ENCODE measurements around the gene MT1M. TPM values are rescaled to one million over a fixed set of nuclear protein-coding genes. Genes with fewer than 3 reads are reported as not detected.

The MT1M gene
- total RNA-seq, 1 donor from 2014 or later, result not detected

DNA sequence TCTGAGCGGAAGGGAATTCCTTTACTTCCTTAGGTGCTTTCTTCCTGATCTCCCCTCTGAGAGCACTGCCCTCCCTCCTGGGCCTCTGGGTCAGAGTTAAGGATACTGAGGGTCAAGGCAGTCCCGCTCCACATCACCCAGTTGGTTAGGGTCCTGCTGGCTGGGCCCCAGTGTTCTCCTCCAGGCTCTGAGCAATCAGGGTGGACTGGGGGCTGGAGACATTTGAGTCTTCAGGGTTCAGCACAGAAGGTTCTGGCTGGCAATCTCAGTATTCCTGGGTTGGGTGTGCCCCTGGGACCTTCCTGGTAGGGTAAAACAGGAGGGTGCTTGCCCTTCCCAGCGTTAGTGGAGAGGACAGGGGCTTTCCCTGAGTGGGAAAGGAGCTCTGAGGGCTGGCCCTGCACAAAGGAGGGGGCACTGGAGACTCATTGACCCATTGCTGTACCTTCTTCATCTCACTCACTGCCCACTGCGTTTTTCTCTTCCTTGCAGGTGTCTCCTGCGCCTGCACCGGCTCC is 448 bp downstream of the MT1M start:
- Mint-ChIP-seq H3K9me3 (ENCODE audit: unreplicated experiment) (no peaks in the 10 kb centered on the region), H3K4me3 (ENCODE audit: unreplicated experiment) (no peak overlapping the region), H3K27me3 (ENCODE audit: unreplicated experiment) (peaks cover 39% of the 10 kb centered on the region), H3K27ac (ENCODE audit: unreplicated experiment) (no peak overlapping the region), H3K4me1 (ENCODE audit: unreplicated experiment) (peaks cover 10% of the 10 kb centered on the region), H3K36me3 (ENCODE audit: low read depth, unreplicated experiment) (no peaks in the 10 kb centered on the region)
- TF ChIP-seq, protein P1, sequence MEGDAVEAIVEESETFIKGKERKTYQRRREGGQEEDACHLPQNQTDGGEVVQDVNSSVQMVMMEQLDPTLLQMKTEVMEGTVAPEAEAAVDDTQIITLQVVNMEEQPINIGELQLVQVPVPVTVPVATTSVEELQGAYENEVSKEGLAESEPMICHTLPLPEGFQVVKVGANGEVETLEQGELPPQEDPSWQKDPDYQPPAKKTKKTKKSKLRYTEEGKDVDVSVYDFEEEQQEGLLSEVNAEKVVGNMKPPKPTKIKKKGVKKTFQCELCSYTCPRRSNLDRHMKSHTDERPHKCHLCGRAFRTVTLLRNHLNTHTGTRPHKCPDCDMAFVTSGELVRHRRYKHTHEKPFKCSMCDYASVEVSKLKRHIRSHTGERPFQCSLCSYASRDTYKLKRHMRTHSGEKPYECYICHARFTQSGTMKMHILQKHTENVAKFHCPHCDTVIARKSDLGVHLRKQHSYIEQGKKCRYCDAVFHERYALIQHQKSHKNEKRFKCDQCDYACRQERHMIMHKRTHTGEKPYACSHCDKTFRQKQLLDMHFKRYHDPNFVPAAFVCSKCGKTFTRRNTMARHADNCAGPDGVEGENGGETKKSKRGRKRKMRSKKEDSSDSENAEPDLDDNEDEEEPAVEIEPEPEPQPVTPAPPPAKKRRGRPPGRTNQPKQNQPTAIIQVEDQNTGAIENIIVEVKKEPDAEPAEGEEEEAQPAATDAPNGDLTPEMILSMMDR (IDR thresholded peaks at IDR 0.05; ENCODE audit: unreplicated experiment), result no peak
- DNase-seq (ENCODE audit: low spot score), result no peak

DNA sequence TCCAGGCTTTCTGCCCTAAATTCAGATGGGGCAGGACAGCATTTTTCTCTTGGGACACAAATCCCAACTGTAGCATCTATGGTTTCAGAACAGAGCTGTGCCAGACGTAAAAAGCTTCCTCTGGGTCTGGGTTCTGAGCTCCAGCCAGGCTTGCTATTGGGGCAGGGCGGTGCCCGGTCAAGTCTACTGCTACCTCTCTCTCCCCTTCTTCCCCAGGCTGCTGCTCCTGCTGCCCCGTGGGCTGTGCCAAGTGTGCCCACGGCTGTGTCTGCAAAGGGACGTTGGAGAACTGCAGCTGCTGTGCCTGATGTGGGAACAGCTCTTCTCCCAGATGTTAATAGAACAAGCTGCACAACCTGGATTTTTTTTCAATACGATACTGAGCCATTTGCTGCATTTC is 1.1 kb downstream of the MT1M start:
- H3K36me3 Mint-ChIP-seq (ENCODE audit: low read depth, unreplicated experiment), result no peaks in the 10 kb centered on the region
- H3K9me3 Mint-ChIP-seq (ENCODE audit: unreplicated experiment), result no peaks in the 10 kb centered on the region

DNA sequence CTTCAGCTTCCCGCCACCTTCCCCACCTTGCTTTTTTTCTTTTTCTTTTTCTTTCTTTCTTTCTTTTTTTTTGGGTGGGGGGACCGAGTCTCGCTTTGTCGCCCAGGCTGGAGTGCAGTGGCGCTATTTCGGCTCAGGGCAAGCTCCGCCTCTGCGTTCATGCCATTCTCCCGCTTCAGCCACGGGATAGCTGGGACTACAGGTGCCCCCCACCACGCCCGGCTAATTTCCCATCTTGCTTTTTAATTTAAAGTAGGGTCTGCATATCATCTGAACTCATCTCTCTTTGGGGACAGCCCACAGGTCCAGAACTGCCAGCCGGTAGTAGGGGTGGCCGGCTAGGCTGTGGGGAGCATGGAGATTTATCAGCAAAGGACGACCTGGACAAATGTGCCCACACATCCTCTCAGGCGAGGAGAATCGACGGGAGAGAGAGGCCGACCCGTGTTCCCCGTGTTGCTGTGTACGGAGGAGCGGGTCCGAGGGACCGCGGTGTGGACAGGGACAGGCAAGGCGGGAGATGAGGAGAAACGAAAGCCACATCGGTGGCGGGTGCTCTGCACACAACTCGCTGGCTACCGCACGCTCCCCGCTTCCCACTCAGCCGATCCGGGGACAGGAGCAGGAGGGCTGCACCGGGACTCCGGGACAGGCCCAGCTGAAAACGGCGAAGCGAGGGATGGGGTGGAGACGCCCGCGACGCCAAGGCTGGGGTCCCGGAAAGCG is 2.4 kb downstream of the MT1M start:
- no peak for DNase-seq (ENCODE audit: low spot score)
- H3K4me1 Mint-ChIP-seq (ENCODE audit: unreplicated experiment), result peaks cover 10% of the 10 kb centered on the region
- TF ChIP-seq, protein P1 (IDR thresholded peaks at IDR 0.05; ENCODE audit: unreplicated experiment), result no peak
- H3K9me3 Mint-ChIP-seq (ENCODE audit: unreplicated experiment), result no peaks in the 10 kb centered on the region
- H3K27ac Mint-ChIP-seq (ENCODE audit: unreplicated experiment), result no peak overlapping the region
- no peak overlapping the region for H3K4me3 Mint-ChIP-seq (ENCODE audit: unreplicated experiment)
- H3K27me3 Mint-ChIP-seq (ENCODE audit: unreplicated experiment), result peaks cover 47% of the 10 kb centered on the region
- no peaks in the 10 kb centered on the region for H3K36me3 Mint-ChIP-seq (ENCODE audit: low read depth, unreplicated experiment)

More for the DNA sequence above, 1.1 kb downstream of the MT1M start:
- Mint-ChIP-seq H3K27me3 (ENCODE audit: unreplicated experiment) (peaks cover 39% of the 10 kb centered on the region), H3K27ac (ENCODE audit: unreplicated experiment) (no peak overlapping the region), H3K4me3 (ENCODE audit: unreplicated experiment) (no peak overlapping the region), H3K4me1 (ENCODE audit: unreplicated experiment) (peaks cover 10% of the 10 kb centered on the region)
- TF ChIP-seq, protein P1 (IDR thresholded peaks at IDR 0.05; ENCODE audit: unreplicated experiment), result no peak
- no peak for DNase-seq (ENCODE audit: low spot score)

DNA sequence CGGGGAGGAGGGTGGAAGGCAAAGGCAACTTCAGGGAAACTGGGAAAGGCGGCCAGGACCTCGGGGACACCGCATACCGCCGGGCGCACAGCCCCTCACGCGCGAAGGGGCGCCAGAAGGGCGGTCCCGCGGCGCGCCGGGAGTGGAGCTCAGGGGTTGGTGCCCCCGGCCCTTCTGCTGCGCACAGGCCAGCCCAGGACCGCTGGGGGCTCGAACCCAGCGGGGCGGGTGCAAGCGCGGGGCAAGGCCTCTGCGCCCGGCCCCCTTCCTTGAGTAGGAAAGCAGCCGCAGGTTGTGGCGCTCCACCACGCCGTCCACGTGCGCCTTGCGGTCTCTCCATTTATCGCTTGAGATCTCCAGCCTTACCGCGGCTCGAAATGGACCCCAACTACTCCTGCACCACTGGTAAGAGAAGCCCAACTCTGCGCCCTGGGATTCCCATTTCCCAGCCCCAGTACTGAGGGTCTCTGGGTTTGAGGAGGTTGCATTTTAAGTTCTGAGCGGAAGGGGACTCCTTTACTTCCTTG is 3.0 kb downstream of the MT1M start:
- no peak for DNase-seq (ENCODE audit: low spot score)

More for the DNA sequence above, 3.0 kb downstream of the MT1M start:
- Mint-ChIP-seq H3K4me1 (ENCODE audit: unreplicated experiment) (peaks cover 10% of the 10 kb centered on the region), H3K36me3 (ENCODE audit: low read depth, unreplicated experiment) (no peaks in the 10 kb centered on the region), H3K9me3 (ENCODE audit: unreplicated experiment) (no peaks in the 10 kb centered on the region), H3K27ac (ENCODE audit: unreplicated experiment) (no peak overlapping the region), H3K4me3 (ENCODE audit: unreplicated experiment) (no peak overlapping the region), H3K27me3 (ENCODE audit: unreplicated experiment) (peaks cover 47% of the 10 kb centered on the region)
- TF ChIP-seq, protein P1 (IDR thresholded peaks at IDR 0.05; ENCODE audit: unreplicated experiment), result no peak

Data from endothelial cell (in vitro differentiated cells).